Motor neuron (in vitro differentiated cells): ENCODE measurements around the gene KIF25. TPM values are rescaled to one million over a fixed set of nuclear protein-coding genes. Genes with fewer than 3 reads are reported as not detected.

Source experiments
- ATAC-seq, 8 experiments: fragments of 200-7000 bp; cut with Tn5 transposase; replicated peaks in 6 of 8; 2 replicates each; pipeline ENCODE4 v1.8.0; 2021; ENCODE audit warnings: mild to moderate bottlenecking in 8 of 8, moderate library complexity in 8 of 8
- H3K27ac ChIP-seq, 2 donors: fragments of 250-450 bp; sonication (Bioruptor Pico); 2 replicates each; pipeline ENCODE4 v1.9.0; 2021; ENCODE audit warnings: antibody characterized with exemption in 2 of 2, mild to moderate bottlenecking in 2 of 2, moderate library complexity in 1 of 2
- H3K4me1 ChIP-seq, 2 donors: fragments of 250-450 bp; sonication (Bioruptor Pico); replicated peaks in 1 of 2; 2 replicates each; pipeline ENCODE4 v1.6.1; 2021; ENCODE audit warnings: antibody characterized with exemption in 2 of 2, mild to moderate bottlenecking in 2 of 2, moderate library complexity in 1 of 2
- H3K4me3 ChIP-seq, 5 donors: fragments of 250-450 bp; sonication (Bioruptor Pico); 2 replicates each; pipeline ENCODE4 v1.9.0; 2021; ENCODE audit warnings: antibody characterized with exemption in 5 of 5, mild to moderate bottlenecking in 5 of 5, moderate library complexity in 4 of 5
- WGBS, 10 experiments: fragments of 450-650 bp; shearing (Covaris generic); methylation state at CpG; one replicate each; pipeline ENCODE4 v1.0.0; 2022; 5-methylcytosine and 5-hydroxymethylcytosine counted together
- in situ Hi-C, 9 experiments: fragments of 400-800 bp; cut with MboI; loops; one replicate each; pipeline ENCODE4 v1.15.0; 2021; ENCODE audit warnings: low sequenced_read_pairs in 9 of 9, low pct_unique_long_range_greater_than_20kb in 2 of 9; ENCODE audit not compliant: unreplicated experiment in 9 of 9
- total RNA-seq, 8 experiments: library from RNA; unstranded; fragments of 300-600 nt; gene quantifications; 2 replicates each; pipeline versions ENCODE4 v1.2.3 to v1.2.4, GENCODE V29; 2022

Gene KIF25
- total RNA-seq, 8 experiments from 2014 or later, result 0.38 to 1.2 (median 0.64) TPM; not detected in 5

GRCh38 chr6:168056892-168057527 lies 59.5 kb downstream of the KIF25 start:
- Histone ChIP-seq H3K4me1 (peaks cover 0 to 7% of the 10 kb centered on the region in 2 donors), H3K27ac (no peak overlapping the region), H3K4me3 (no peak overlapping the region)
- no peak for ATAC-seq
- in situ Hi-C loops, result no loop called here
- 60 to 100% (median 83%) methylated on average over 1 to 9 of the region's 24 CpGs; no CpG with 5 or more reads in 7 of the 10 experiments for WGBS, 10 experiments

GRCh38 chr6:168057836-168058235 lies 60.4 kb downstream of the KIF25 start:
- Histone ChIP-seq H3K4me1 (peaks cover 0 to 7% of the 10 kb centered on the region in 2 donors), H3K27ac (no peak overlapping the region), H3K4me3 (no peak overlapping the region)
- no peak for ATAC-seq
- in situ Hi-C loops, result no loop called here
- 80 to 90% (median 83%) methylated on average over 1 to 2 of the region's 14 CpGs; no CpG with 5 or more reads in 7 of the 10 experiments for WGBS, 10 experiments

- WGBS, 10 experiments, result 60 to 88% (median 75%) methylated on average over 3 to 9 of the region's 30 CpGs; no CpG with 5 or more reads in 5 of the 10 experiments
- no peak for ATAC-seq
- peaks cover 0 to 7% of the 10 kb centered on the region in 2 donors for H3K4me1 ChIP-seq
- in situ Hi-C loops, result no loop called here
- H3K27ac ChIP-seq, result no peak overlapping the region
- H3K4me3 ChIP-seq, result no peak overlapping the region
Observed at GRCh38 chr6:168058691-168059551, 61.5 kb downstream of the KIF25 start.

GRCh38 chr6:168060521-168060931 lies 63.1 kb downstream of the KIF25 start:
- peak; percentile 75 to 87 (median 84) for ATAC-seq
- Histone ChIP-seq H3K4me1 (peaks cover 0 to 7% of the 10 kb centered on the region in 2 donors), H3K27ac (no peak overlapping the region), H3K4me3 (no peak overlapping the region)
- in situ Hi-C loops, result no loop called here
- 50 to 100% (median 86%) methylated on average over 1 to 5 of the region's 12 CpGs; no CpG with 5 or more reads in 4 of the 10 experiments for WGBS, 10 experiments

GRCh38 chr6:168061269-168062210 lies 64.1 kb downstream of the KIF25 start:
- no peak for ATAC-seq

GRCh38 chr6:168062346-168063289 lies 65.1 kb downstream of the KIF25 start:
- in situ Hi-C loops, result no loop called here
- H3K4me1 ChIP-seq, result peaks cover 0 to 7% of the 10 kb centered on the region in 2 donors
- no peak overlapping the region for H3K27ac ChIP-seq
- H3K4me3 ChIP-seq, result no peak overlapping the region
- ATAC-seq, result no peak
- 33 to 90% (median 85%) methylated on average over 2 to 8 of the region's 31 CpGs; no CpG with 5 or more reads in 4 of the 10 experiments for WGBS, 10 experiments

More at GRCh38 chr6:168061269-168062210, 64.1 kb downstream of the KIF25 start:
- peaks cover 0 to 7% of the 10 kb centered on the region in 2 donors for H3K4me1 ChIP-seq
- no peak overlapping the region for H3K27ac ChIP-seq
- in situ Hi-C loops, result no loop called here
- H3K4me3 ChIP-seq, result no peak overlapping the region
- 40 to 100% (median 91%) methylated on average over 1 to 10 of the region's 29 CpGs; no CpG with 5 or more reads in 2 of the 10 experiments for WGBS, 10 experiments

- peaks cover 0 to 7% of the 10 kb centered on the region in 2 donors for H3K4me1 ChIP-seq
- no peak overlapping the region for H3K27ac ChIP-seq
- in situ Hi-C loops, result no loop called here
- ATAC-seq, result no peak
- WGBS, 10 experiments, result 70 to 91% (median 84%) methylated on average over 2 to 6 of the region's 13 CpGs; no CpG with 5 or more reads in 6 of the 10 experiments
- no peak overlapping the region for H3K4me3 ChIP-seq
Observed at GRCh38 chr6:168063431-168063830, 66.0 kb downstream of the KIF25 start.

- no peak overlapping the region for H3K27ac ChIP-seq
- 80 to 100% (median 88%) methylated on average over 1 to 8 of the region's 11 CpGs; no CpG with 5 or more reads in 6 of the 10 experiments for WGBS, 10 experiments
- H3K4me1 ChIP-seq, result peaks cover 0 to 7% of the 10 kb centered on the region in 2 donors
- ATAC-seq, result no peak
- in situ Hi-C loops, result no loop called here
- H3K4me3 ChIP-seq, result no peak overlapping the region
Observed at GRCh38 chr6:168064226-168064807, 66.8 kb downstream of the KIF25 start.

- Histone ChIP-seq H3K4me1 (no peaks in the 10 kb centered on the region), H3K27ac (no peak overlapping the region), H3K4me3 (no peak overlapping the region)
- in situ Hi-C loops, result no loop called here
- WGBS, 10 experiments, result 58 to 100% (median 84%) methylated on average over 4 to 7 of the region's 24 CpGs; no CpG with 5 or more reads in 3 of the 10 experiments
- ATAC-seq, result no peak
Observed at GRCh38 chr6:168067081-168067759, 69.7 kb downstream of the KIF25 start.

- in situ Hi-C loops, result no loop called here
- no peaks in the 10 kb centered on the region for H3K4me1 ChIP-seq
- WGBS, 10 experiments, result 48 to 92% (median 83%) methylated on average over 1 to 6 of the region's 7 CpGs; no CpG with 5 or more reads in 5 of the 10 experiments
- no peak overlapping the region for H3K4me3 ChIP-seq
- no peak overlapping the region for H3K27ac ChIP-seq
- no peak for ATAC-seq
Observed at GRCh38 chr6:168070804-168071203, 73.3 kb downstream of the KIF25 start.

- in situ Hi-C loops, result no loop called here
- H3K4me3 ChIP-seq, result no peak overlapping the region
- ATAC-seq, result no peak
- WGBS, 10 experiments, result 20 to 83% (median 68%) methylated on average over 1 to 6 of the region's 9 CpGs; no CpG with 5 or more reads in 5 of the 10 experiments
- H3K27ac ChIP-seq, result no peak overlapping the region
- H3K4me1 ChIP-seq, result no peaks in the 10 kb centered on the region
Observed at GRCh38 chr6:168071620-168072019, 74.1 kb downstream of the KIF25 start.
